GM21360 (cell line): ENCODE results near the gene DLL3.
"Not testable (repeated sequence)": the region's sequence is repeated elsewhere in the genome, so short reads cannot be mapped to it uniquely, and the experiment has no call there.

Experiments used
- ATAC-seq: cut with Tn5 transposase; IDR thresholded peaks from one replicate; pipeline ENCODE4 v1.9.1; 2021; ENCODE audit warnings: mild to moderate bottlenecking, moderate library complexity; ENCODE audit not compliant: unreplicated experiment

DLL3 gene, protein sequence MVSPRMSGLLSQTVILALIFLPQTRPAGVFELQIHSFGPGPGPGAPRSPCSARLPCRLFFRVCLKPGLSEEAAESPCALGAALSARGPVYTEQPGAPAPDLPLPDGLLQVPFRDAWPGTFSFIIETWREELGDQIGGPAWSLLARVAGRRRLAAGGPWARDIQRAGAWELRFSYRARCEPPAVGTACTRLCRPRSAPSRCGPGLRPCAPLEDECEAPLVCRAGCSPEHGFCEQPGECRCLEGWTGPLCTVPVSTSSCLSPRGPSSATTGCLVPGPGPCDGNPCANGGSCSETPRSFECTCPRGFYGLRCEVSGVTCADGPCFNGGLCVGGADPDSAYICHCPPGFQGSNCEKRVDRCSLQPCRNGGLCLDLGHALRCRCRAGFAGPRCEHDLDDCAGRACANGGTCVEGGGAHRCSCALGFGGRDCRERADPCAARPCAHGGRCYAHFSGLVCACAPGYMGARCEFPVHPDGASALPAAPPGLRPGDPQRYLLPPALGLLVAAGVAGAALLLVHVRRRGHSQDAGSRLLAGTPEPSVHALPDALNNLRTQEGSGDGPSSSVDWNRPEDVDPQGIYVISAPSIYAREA

DNA sequence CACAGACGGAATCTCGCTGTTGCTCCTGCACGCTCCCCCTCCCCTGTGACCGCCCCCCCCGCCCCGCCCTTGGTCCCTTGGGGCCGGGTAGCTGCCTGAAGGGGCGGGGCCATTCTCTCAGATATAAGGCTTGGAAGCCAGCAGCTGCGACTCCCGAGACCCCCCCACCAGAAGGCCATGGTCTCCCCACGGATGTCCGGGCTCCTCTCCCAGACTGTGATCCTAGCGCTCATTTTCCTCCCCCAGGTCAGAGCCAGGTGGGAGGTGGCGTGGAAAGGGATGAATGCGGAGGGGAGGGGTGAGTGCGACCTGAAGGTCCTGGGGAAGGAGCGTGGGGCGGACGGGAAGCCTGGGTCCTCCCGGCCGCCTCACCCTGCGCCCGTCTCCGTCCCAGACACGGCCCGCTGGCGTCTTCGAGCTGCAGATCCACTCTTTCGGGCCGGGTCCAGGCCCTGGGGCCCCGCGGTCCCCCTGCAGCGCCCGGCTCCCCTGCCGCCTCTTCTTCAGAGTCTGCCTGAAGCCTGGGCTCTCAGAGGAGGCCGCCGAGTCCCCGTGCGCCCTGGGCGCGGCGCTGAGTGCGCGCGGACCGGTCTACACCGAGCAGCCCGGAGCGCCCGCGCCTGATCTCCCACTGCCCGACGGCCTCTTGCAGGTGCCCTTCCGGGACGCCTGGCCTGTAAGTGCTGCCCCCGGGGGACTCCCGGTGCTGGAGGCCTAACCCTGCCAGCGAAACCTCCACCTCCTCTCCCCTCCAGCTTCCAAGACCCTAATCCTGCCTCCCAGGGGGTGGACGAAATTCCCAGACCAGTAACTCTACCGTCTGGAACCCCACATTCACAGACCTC lies at the start of gene DLL3:
Gene DLL3, plus strand, starts transcription at position 150 of the 845 bp plus-strand sequence. Its CDS starts 28 bp downstream, at position 178.
- no peak for ATAC-seq

DNA sequence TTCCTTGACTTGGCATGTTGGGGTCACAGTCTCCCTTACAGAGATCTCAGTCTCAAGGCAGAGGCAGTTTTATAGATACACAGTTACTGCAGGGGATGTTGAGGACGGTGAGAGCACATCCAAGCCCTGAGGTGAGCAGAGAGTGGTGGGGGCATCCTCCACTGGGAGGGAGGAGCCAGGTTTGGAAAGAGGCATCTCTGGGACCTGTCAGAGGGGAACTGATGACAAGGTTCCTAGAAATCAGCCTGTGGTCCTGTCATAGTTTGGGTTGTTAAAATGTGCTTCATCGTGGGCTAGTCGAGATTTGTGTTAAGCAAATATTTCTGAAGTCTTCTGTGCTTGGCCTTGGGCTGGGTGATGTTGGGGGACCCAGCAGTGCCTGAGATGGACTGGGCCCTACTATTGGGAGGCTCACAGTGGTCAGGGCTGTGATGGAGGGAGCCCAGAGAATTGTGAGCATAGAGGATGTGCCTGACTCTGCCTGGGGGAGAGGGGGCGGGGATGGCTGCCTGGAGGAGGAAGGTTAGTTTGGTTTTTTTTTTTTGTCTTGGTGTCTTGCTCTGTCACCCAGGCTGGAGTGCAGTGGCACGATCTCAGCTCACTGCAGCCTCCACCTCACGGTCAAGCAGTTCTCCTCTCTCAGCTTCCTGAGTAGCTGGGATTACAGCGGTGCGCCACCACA lies 49.5 kb upstream of the DLL3 start:
- ATAC-seq = no peak

DNA sequence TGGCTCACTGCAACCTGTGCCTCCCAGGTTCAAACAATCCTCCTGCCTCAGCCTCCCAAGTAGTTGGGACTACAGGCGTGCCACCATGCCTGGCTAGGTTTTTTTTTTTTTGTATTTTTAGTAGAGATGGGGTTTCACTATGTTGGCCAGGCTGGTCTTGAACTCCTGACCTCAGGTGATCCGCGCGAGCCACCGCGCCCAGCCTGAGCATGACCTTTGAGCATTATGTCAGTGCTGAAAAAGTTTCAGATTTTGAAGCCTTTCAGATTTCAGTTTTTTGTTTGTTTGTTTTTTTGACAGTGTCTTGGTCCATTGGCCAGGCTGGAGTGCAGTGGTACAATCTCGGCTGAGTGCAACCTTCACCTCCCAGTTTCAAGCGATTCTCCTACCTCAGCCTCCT lies 47.5 kb upstream of the DLL3 start:
- not testable (repeated sequence) for ATAC-seq

DNA sequence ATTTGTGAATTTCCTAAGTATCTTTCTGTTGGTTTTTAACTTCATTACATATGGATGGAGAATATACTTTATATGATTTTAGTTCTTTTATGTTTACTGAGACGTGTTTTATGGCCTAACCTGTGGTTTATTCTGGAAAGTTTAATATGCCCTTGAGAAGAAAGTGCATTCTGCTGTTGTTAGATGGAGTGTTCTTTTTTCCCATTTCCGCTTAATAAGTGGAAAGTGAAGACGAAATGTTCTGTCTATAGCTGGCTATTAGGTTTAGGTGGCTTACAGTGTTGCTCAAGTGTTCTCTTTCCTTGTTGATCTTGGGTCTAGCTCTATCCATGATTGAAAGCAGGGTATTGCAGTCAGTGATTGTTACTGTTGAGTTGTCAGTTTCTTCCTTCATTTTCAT lies 35.3 kb upstream of the DLL3 start:
- ATAC-seq = no peak

DNA sequence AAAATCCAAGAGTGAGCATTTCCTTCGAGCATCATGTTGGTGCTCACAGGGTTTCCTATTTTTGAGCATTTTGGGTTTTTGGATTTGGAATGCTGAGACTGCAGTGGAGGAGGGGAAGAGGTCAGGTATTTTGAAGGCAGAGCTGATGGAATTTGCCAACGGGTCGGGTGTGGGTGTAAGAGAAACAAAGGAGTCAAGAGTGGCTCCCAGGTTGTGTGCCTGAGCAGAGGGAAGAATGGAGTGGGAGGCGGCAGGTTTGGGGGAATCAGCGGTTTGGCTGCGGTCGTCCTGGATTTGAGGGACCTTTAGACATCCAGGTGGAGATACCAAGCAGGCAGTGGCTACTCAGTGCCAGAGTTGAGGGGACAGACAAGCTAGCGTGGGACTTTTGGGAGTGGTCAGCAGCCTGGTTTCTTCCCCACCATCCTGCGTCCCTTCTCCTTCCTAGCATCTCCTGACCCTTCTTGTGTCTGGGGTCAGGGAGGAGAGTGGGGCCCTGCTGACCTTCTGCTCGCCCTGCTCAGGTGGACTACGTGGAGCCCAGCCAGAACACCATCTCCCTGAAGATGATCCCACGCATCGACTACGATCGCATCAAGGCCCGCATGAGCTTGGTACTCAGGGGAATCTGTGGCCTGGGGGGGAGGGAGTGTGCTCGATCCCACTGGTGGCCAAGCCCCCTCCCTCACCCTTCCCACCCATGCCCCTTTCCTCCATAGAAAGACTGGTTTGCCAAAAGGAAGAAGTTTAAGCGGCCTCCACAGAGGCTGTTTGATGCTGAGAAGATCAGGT lies 32.6 kb upstream of the DLL3 start:
- ATAC-seq = no peak

DNA sequence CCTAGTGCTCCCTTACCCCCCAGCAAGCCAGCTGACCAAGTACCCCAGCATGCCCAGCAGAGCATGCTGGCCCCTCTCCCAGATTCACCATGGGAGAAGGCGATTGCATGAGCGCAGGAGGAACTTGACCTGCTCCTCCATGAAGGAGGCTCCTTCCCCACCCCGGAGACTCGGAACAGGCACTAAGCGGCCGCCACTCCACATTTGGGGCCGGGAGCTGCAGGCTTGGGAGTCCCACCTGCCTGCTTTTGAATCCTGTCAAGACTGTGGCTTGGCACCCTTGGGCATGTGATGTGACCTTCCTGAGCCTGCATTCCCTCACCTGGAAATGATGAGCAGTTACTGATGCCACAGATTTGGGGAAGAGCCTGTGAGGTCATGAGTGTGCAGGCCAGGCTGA lies 30.8 kb upstream of the DLL3 start:
- no peak for ATAC-seq

DNA sequence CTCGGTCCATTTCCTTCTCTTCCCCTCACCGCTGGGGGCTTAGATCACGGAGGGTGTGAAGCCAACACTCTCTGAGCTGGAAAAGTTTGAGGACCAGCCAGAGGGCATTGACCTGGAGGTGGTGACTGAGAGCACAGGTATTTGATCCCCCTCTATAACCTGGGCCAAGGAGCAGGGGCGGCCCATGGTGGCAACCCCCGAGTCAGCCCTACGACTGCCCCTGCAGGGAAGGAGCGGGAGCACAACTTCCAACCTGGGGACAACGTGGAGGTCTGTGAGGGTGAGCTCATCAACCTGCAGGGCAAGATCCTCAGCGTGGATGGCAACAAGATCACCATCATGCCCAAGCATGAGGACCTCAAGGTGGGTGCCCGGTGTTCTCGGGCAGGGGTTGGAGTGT lies 29.7 kb upstream of the DLL3 start:
- ATAC-seq = no peak

DNA sequence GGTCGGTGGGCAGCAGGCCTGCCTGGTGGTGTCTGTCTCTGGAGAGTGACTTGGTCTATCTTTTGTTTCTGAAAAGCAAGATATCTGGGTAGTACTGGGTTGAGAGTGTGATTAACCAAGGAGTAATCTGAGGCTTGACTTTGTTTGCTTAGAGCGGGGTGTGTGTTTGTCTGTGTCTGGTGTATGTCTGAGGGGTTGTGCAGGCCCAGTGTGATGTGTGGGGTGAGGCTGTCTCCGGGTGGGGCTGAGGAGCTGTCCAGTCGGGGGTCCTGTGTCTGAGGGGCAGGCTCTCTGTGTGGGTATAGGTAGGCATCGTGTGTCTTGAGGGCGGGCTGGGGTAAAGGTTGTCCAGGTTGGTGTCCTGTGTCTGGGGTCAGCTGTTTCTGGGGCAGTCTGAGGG lies 29.2 kb upstream of the DLL3 start:
- ATAC-seq = no peak

DNA sequence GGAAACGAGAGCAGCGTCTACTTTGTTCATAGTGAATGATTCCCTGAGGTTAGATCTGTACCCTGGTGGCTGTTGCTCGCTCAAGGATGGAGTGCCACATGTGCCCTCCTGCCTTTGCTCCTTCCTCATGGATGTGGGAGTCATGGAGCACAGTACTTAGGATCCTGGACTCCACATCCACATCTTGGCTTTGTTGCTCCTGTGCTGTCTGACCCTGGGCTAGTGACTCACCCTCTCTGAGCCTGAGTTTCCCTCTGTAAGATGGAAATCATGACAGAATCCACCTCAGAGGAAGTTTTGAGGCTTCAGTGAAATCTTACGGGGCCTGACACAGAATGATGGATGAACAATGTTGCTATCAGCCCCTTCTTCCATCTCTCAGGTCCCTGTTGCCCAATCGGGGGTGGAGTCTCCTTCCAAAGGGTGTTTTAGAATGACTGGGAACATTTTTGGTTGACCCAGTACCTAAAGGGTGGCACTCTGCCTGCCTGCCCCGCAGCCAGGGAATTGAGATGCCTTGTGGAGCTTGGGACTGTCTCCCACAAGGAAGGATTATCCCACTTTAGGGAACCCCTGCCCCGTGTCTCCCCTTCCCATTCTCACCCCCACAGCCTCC lies 27.9 kb upstream of the DLL3 start:
- no peak for ATAC-seq

DNA sequence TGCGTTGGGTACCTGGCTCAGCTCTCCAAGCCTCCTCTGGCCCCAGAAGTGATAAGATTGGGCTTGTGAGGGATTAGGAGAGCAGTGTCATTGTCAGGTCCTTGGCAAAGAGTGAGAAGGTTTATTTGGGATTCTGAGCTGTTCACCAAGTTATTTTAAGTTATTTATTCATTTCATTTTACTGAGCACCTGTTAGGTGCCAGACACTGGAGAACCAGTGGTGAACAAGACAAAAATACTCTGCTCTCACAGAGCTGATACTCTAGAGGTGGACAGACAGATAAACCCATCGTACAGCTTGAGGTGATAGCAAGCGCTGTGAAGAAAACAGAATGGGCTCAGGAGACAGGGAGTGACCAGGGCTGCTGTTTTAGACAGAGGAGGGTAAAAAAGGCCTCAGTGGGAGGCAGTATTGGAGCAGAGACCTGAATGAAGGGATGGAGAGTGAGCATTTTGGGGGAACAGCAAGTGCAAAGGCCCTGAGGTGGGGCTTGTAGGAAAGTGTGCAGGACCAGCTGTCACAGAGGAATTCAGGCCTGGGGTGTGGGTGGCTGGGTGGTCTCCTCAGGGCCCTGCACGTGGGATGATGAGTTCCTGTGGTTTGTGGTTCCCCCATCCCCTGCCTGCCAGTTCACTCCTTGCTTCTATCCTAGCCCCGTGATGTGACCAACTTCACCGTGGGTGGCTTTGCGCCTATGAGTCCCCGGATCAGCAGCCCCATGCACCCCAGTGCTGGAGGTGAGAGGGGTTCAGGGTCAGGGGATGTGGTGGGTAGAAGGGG lies 26.8 kb upstream of the DLL3 start:
- no peak for ATAC-seq

DNA sequence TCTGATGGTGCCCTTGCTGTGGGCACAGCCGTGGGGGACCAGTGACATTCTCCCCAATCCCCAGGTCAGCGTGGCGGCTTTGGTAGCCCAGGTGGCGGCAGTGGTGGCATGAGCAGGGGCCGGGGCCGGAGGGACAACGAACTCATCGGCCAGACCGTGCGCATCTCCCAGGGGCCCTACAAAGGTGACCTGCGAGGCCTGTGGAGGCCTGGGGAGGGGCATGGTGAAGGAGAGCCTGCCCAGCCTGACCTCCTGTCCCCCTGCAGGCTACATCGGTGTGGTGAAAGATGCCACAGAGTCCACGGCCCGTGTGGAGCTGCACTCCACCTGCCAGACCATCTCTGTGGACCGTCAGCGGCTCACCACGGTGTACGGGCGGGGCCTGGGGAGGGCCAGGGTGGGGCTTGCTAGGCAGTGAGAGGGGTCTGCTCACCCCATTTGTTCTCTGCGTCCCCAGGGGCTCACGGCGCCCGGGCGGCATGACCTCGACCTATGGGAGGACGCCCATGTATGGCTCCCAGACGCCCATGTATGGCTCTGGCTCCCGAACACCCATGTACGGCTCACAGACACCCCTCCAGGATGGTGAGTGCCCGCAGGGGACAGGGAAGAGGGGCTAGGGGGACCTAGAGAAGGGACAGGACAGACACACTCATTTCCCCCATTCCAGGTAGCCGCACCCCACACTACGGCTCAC lies 25.9 kb upstream of the DLL3 start:
- no peak for ATAC-seq

DNA sequence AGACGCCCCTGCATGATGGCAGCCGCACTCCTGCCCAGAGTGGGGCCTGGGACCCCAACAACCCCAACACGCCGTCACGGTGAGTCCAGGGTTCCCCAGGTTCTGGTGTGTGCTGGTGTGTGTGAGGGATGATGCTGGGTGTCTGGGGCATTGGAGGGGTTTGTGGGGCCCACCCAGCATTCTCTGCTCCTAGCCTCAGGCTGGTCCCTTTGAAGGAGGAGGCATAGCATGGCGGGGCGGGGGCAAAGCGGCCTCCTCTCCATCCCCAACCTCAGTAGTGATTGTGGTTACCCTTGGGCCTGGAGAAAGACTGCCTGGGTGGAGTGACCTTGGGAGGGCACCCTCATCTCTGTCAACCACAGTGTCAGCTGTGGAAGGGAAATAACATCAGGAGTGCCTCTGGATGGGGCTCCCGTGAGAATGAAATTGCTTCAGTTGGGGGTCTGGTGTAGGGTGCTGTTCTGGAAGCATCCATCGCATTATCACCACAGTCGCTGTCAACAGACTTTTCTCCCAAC lies 25.2 kb upstream of the DLL3 start:
- no peak for ATAC-seq

DNA sequence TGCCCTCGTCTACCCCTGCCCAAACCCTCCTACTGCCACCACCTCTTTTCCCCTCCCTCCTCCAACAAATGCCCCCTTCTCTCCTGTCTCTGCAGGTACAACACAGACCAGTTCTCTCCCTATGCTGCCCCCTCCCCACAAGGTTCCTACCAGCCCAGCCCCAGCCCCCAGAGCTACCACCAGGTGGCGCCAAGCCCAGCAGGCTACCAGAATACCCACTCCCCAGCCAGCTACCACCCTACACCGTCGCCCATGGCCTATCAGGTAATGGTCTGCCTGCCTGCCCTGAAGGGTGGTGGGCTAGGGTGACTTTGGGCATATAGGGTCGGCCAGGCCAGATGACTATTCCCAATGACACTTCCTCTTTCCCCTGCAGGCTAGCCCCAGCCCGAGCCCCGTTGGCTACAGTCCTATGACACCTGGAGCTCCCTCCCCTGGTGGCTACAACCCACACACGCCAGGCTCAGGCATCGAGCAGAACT lies 24.6 kb upstream of the DLL3 start:
- no peak for ATAC-seq

DNA sequence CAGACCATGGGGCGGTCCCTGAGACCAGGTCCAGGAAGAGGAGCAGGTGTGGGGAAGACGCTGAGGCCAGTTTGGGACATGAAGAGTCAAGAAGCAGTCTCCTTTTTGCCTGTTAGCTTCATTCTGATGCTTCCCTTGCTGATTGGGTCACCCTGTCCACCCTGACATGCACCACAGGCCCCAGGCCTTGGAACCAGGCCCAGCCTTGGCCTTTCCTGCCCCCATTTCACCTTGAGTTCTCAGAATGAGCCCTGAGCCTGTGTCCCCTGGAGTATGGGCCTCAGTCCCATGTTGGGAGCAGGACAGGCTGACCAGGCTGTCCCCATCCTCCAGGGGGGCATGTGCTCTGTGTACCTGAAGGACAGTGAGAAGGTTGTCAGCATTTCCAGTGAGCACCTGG lies 23.0 kb upstream of the DLL3 start:
- no peak for ATAC-seq

DNA sequence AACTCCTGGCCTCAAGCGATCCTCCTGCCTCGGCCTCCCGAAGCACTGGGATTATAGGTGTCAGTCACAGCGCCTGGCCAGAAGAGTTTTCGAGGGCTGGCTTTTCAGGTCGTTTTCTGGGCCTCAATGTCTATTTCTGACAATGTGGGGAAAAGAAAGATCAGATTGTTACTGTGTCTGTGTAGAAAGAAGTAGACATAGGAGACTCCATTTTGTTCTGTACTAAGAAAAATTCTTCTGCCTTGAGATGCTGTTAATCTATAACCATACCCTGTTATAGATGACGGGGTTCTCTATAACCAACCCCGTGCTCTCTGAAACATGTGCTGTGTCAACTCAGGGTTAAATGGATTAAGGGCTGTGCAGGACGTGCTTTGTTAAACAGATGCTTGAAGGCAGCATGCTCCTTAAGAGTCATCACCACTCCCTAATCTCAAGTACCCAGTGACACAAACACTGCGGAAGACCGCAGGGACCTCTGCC lies 19.4 kb upstream of the DLL3 start:
- ATAC-seq = not testable (repeated sequence)

DNA sequence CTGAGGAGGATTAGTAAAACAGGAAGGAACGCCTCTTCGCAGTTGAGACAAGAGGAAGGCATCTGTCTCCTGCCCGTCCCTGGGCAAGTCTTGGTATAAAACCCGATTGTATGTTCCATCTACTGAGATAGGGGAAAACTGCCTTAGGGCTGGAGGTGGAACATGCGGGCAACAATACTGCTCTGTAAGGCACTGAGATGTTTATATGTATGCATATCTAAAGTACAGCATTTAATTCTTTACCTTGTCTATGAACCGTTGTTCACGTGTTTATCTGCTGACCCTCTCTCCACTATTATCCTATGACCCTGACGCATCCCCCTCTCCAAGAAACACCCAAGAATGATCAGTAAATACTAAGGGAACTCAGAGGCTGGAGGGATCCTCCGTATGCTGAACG lies 18.8 kb upstream of the DLL3 start:
- ATAC-seq = no peak

DNA sequence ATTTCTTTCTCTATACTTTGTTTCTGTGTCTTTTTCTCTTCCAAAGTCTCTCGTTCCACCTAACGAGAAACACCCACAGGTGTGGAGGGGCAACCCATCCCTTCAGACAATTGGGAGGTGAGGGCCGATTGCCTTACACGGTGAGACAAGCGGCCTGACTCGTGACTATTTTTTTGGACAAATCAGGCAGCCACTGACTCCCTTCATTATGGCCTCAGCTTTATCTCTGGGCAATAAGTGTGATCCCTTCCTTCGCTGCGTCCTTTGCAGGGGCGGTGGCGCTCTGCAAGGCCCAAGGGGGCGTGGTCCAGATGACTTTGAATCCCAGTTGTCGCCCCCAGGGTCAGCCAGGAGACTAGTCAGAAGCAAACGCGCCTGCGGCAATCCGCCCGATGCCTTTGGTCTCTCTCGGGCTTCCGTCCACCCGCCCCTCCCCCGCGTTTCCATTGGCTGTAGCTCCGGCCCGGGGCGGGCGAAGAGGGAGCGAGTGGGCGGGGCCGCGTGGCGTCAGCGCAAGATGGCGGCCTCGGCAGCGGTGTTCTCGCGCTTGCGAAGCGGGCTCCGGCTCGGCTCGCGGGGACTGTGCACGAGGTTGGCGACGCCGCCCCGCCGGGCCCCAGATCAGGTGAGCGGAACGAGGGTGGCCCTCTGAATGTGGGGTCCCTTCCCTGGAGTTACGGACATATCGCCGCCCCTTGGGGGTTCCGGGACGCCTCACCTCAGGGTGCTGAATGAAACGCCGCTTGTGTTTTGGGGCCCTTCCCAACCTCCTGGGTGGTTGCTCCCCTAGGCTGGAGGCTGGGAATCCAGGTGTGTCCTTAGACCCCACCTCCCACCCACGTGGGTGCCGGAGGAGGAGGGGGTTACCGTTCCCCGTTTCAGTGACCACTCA lies 18.2 kb upstream of the DLL3 start, which contains the start of gene TIMM50:
Gene TIMM50, plus strand, starts transcription at position 502 of the 892 bp plus-strand sequence. Its CDS starts 16 bp downstream, at position 518.
- ATAC-seq = peak; percentile 66
